WTC11 (cell line): ENCODE data around the gene MAP3K14. TPM values are rescaled to one million over a fixed set of nuclear protein-coding genes. Genes with fewer than 3 reads are reported as not detected.
A peak's percentile ranks its signal among the peaks of the same experiment; 100 is the strongest.

Experiments used
- ATAC-seq: fragments of 200-7000 bp; cut with Tn5 transposase; 2 replicates; pipeline ENCODE4 v1.10.0; 2021; ENCODE audit warnings: mild to moderate bottlenecking, moderate library complexity
- CTCF ChIA-PET: fragments of 300-600 bp; sonication (Branson Sonifier 250); formaldehyde crosslinking; loops from one replicate; lab custom pipeline; 2021; ENCODE audit warnings: antibody characterized with exemption; lab: Charles Lee
- POLR2A ChIA-PET: fragments of 350-600 bp; sonication (Branson Sonifier 250); formaldehyde crosslinking; loops from one replicate; lab custom pipeline; 2021; ENCODE audit warnings: antibody characterized with exemption; lab: Charles Lee
- DNase-seq: peaks from one replicate; pipeline ENCODE4 v3.0.0; 2021; ENCODE audit warnings: low spot score
- H3K27ac Mint-ChIP-seq: 2 replicates; pipeline ENCODE4 v1.8.0; 2021; ENCODE audit warnings: mixed read lengths
- H3K27me3 Mint-ChIP-seq: 2 replicates; pipeline ENCODE4 v1.8.0; 2021; ENCODE audit warnings: low read depth, mild to moderate bottlenecking, moderate library complexity, mixed read lengths
- H3K36me3 Mint-ChIP-seq: 2 replicates; pipeline ENCODE4 v1.8.0; 2021; ENCODE audit warnings: mixed read lengths
- H3K4me1 Mint-ChIP-seq: 2 replicates; pipeline ENCODE4 v1.8.0; 2022; ENCODE audit warnings: mixed read lengths
- H3K4me3 Mint-ChIP-seq: 2 replicates; pipeline ENCODE4 v1.8.0; 2021; ENCODE audit warnings: mild to moderate bottlenecking, moderate library complexity, mixed read lengths
- H3K9me3 Mint-ChIP-seq: 2 replicates; pipeline ENCODE4 v1.8.0; 2021; ENCODE audit warnings: mixed read lengths
- CBFB ChIP-seq: sonication (generic); formaldehyde crosslinking; IDR thresholded peaks from 2 replicates; pipeline ENCODE4 v1.8.1; 2022; ENCODE audit warnings: mild to moderate bottlenecking, low read depth, missing genetic modification reagents
- CREM ChIP-seq: sonication (generic); formaldehyde crosslinking; IDR thresholded peaks from 2 replicates; pipeline ENCODE4 v1.8.1; 2022; ENCODE audit warnings: mild to moderate bottlenecking, missing genetic modification reagents, moderate library complexity
- EMX1 ChIP-seq: fragments of 250-450 bp; sonication (Bioruptor Pico); IDR thresholded peaks from 2 replicates; pipeline ENCODE4 v1.8.0; 2021; ENCODE audit warnings: mild to moderate bottlenecking
- GTF2I ChIP-seq: fragments of 250-450 bp; sonication (Bioruptor Pico); conservative IDR thresholded peaks from 2 replicates; pipeline ENCODE4 v1.4.0; 2021; ENCODE audit warnings: mild to moderate bottlenecking
- NFE2L1 ChIP-seq: sonication (generic); formaldehyde crosslinking; IDR thresholded peaks from 2 replicates; pipeline ENCODE4 v1.8.1; 2023; ENCODE audit warnings: missing genetic modification reagents
- PRRX2 ChIP-seq: fragments of 250-450 bp; sonication (Bioruptor Pico); IDR thresholded peaks from 2 replicates; pipeline ENCODE4 v1.8.0; 2021; ENCODE audit warnings: mild to moderate bottlenecking
- RELA ChIP-seq: sonication (generic); formaldehyde crosslinking; IDR thresholded peaks from 2 replicates; pipeline ENCODE4 v1.8.1; 2022; ENCODE audit warnings: missing genetic modification reagents, mild to moderate bottlenecking, borderline replicate concordance
- SMAD3 ChIP-seq: sonication (generic); formaldehyde crosslinking; IDR thresholded peaks from 2 replicates; pipeline ENCODE4 v1.8.0; 2022; ENCODE audit warnings: missing genetic modification reagents, mild to moderate bottlenecking, borderline replicate concordance
- SP1 ChIP-seq: sonication (generic); formaldehyde crosslinking; conservative IDR thresholded peaks from 2 replicates; pipeline ENCODE4 v1.8.1; 2022; ENCODE audit warnings: missing genetic modification reagents
- ZBTB21 ChIP-seq: sonication (generic); formaldehyde crosslinking; IDR thresholded peaks from 2 replicates; pipeline ENCODE4 v1.8.1; 2023; ENCODE audit warnings: mild to moderate bottlenecking, missing genetic modification reagents, borderline replicate concordance
- ZNF219 ChIP-seq: sonication (generic); formaldehyde crosslinking; IDR thresholded peaks from 2 replicates; pipeline ENCODE4 v1.8.0; 2023; ENCODE audit warnings: missing genetic modification reagents, mild to moderate bottlenecking, borderline replicate concordance
- total RNA-seq: library from RNA; stranded (reverse); gene quantifications from 3 replicates; pipeline ENCODE4 v1.2.3, GENCODE V29; 2021
- TF ChIP-seq, protein P1 (sequence below): sonication (generic); formaldehyde crosslinking; IDR thresholded peaks from 2 replicates; pipeline ENCODE4 v1.8.0; 2023; ENCODE audit warnings: mild to moderate bottlenecking, missing genetic modification reagents
- TF ChIP-seq, protein P2 (sequence below): sonication (generic); formaldehyde crosslinking; IDR thresholded peaks from 2 replicates; pipeline ENCODE4 v1.8.1; 2023; ENCODE audit warnings: mild to moderate bottlenecking, missing genetic modification reagents
- TF ChIP-seq, protein P3 (sequence below): sonication (generic); formaldehyde crosslinking; IDR thresholded peaks from 2 replicates; pipeline ENCODE4 v1.8.1; 2023; ENCODE audit warnings: mild to moderate bottlenecking, missing genetic modification reagents, moderate library complexity
- TF ChIP-seq, protein P4 (sequence below): sonication (generic); formaldehyde crosslinking; IDR thresholded peaks from 2 replicates; pipeline ENCODE4 v1.8.1; 2023; ENCODE audit warnings: mild to moderate bottlenecking, missing genetic modification reagents, moderate library complexity
- TF ChIP-seq, protein P5 (sequence below): fragments of 250-450 bp; sonication (Bioruptor Pico); conservative IDR thresholded peaks from 2 replicates; pipeline ENCODE4 v1.9.0; 2021; ENCODE audit warnings: mild to moderate bottlenecking
- TF ChIP-seq, protein P6 (sequence below): sonication (generic); formaldehyde crosslinking; IDR thresholded peaks from 2 replicates; pipeline ENCODE4 v1.8.1; 2023; ENCODE audit warnings: mild to moderate bottlenecking, missing genetic modification reagents, borderline replicate concordance
- TF ChIP-seq, protein P7 (sequence below): sonication (generic); formaldehyde crosslinking; IDR thresholded peaks from 2 replicates; pipeline ENCODE4 v1.8.0; 2023; ENCODE audit warnings: missing genetic modification reagents

MAP3K14 gene
- total RNA-seq, 1 experiment from 2014 or later = 4.0 TPM

DNA sequence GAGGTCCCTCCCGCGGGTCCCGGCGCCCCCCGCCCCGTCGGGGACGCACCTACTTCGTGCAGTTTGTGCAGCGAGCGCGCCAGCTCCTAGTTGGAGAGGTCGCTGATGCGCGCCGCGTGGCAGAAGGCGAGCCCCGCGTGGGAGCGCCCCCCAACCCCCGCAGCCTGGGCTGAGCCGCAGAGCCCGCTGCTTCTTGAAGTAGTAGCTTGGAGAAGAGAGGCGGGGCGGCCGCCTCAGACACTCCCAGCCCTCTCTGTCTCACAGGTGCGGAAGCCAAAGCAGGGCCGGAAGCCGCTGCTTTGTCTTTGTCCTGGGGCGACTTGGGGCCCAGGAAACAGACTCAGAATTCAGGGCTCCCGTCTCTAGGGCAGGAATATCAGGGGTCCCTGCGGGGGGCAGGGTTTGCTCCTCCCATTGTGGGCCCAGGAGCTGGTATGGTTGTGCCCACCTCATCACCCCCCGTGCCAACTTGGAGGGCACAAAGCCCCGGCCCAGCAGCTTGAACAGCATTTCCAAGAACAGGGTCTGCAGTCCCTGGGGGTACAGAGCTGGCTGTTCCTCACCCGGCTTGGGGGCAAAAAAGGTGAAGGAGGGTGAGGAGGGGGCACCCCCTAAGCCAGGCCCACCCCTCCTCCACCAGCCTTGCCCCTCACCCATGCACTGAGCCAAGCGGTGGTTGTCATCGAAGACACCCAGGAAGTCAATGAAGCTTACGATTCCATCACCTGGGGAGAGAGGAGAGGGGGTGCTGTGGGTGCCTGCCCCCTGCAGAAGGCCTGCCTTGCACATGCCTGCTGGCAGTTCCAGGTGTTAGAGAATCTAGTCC is 68.5 kb downstream of the MAP3K14 start (continued):
- TF ChIP-seq, protein P1, sequence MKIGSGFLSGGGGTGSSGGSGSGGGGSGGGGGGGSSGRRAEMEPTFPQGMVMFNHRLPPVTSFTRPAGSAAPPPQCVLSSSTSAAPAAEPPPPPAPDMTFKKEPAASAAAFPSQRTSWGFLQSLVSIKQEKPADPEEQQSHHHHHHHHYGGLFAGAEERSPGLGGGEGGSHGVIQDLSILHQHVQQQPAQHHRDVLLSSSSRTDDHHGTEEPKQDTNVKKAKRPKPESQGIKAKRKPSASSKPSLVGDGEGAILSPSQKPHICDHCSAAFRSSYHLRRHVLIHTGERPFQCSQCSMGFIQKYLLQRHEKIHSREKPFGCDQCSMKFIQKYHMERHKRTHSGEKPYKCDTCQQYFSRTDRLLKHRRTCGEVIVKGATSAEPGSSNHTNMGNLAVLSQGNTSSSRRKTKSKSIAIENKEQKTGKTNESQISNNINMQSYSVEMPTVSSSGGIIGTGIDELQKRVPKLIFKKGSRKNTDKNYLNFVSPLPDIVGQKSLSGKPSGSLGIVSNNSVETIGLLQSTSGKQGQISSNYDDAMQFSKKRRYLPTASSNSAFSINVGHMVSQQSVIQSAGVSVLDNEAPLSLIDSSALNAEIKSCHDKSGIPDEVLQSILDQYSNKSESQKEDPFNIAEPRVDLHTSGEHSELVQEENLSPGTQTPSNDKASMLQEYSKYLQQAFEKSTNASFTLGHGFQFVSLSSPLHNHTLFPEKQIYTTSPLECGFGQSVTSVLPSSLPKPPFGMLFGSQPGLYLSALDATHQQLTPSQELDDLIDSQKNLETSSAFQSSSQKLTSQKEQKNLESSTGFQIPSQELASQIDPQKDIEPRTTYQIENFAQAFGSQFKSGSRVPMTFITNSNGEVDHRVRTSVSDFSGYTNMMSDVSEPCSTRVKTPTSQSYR (CRISPR knock-in tag) = peak; percentile 79; the same call in 1 of the 2 replicates
- TF ChIP-seq GTF2I (CRISPR knock-in tag) = no peak
- TF ChIP-seq, protein P2, sequence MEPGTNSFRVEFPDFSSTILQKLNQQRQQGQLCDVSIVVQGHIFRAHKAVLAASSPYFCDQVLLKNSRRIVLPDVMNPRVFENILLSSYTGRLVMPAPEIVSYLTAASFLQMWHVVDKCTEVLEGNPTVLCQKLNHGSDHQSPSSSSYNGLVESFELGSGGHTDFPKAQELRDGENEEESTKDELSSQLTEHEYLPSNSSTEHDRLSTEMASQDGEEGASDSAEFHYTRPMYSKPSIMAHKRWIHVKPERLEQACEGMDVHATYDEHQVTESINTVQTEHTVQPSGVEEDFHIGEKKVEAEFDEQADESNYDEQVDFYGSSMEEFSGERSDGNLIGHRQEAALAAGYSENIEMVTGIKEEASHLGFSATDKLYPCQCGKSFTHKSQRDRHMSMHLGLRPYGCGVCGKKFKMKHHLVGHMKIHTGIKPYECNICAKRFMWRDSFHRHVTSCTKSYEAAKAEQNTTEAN (CRISPR knock-in tag) = no peak
- TF ChIP-seq, protein P3, sequence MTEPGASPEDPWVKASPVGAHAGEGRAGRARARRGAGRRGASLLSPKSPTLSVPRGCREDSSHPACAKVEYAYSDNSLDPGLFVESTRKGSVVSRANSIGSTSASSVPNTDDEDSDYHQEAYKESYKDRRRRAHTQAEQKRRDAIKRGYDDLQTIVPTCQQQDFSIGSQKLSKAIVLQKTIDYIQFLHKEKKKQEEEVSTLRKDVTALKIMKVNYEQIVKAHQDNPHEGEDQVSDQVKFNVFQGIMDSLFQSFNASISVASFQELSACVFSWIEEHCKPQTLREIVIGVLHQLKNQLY (CRISPR knock-in tag) = 0 out of 2 replicates have a peak, but pooled peaks have one; percentile 78

DNA sequence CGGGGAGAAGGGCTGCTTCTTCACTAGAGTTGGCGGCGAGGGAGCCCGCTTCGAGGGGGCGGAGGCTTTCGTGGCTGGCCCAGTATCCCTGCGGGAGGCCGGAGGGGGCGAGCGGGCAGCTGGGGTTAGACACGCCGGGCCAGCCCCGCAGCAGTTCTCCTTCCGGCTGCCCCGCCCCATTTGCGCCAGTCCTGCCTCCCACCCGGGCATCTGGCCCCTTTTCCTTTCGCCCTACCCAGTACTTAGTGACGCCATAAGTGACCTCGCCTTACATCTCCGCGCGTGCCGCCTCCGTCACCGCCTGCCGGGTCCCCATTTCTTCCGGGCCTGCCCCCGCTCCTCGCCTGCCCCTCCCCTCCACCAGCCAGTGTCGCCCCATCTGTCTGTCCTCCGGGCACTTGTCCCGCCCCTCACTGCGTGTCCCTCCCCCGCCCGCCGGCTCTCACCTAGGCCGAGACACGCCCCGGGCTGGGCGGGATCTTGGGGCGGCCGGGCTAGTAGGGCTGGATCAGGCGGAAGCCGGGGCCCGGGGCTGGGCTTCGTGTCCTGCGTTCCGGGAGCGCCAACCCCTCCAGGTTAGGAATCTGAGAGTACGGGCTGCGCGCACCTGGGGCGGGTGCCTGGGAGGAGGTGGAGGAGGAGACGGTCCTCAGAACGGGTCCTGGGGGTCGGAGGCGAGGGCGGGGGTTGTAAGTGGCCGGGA is 69.2 kb downstream of the MAP3K14 start:
- ChIA-PET POLR2A (interaction anchor here (0.8 to 2.4 kb wide), 4 partner anchors 16 to 98 kb away, joined by 3 to 18 read pairs (median 5); partner anchors contain the start of gene HEXIM1), CTCF (interaction anchor here (0.7 to 9.1 kb wide), 31 partner anchors 8 to 184 kb away, joined by 3 to 179 read pairs (median 6); partner anchors contain the start of genes ACBD4, HEXIM1, HEXIM2 and MAP3K14)
- peak overlapping the region; percentile 80 for H3K27ac Mint-ChIP-seq
- no peaks in the 10 kb centered on the region for H3K9me3 Mint-ChIP-seq
- peaks cover 21% of the 10 kb centered on the region for H3K4me1 Mint-ChIP-seq
- H3K36me3 Mint-ChIP-seq = peaks cover 7% of the 10 kb centered on the region
- peaks cover 2% of the 10 kb centered on the region for H3K27me3 Mint-ChIP-seq
- DNase-seq (peak; percentile 99), ATAC-seq (peak; percentile 87)
- H3K4me3 Mint-ChIP-seq = peak overlapping the region; percentile 83
- TF ChIP-seq ZNF219 (CRISPR knock-in tag) = no peak
- TF ChIP-seq PRRX2 (CRISPR knock-in tag) = no peak
- no peak for TF ChIP-seq RELA (CRISPR knock-in tag)
- peak; percentile 91 for TF ChIP-seq SP1 (CRISPR knock-in tag)
- TF ChIP-seq NFE2L1 (CRISPR knock-in tag) = peak; percentile 67; the same call in 1 of the 2 replicates
- TF ChIP-seq ZBTB21 = peak; percentile 99
- TF ChIP-seq, protein P4, sequence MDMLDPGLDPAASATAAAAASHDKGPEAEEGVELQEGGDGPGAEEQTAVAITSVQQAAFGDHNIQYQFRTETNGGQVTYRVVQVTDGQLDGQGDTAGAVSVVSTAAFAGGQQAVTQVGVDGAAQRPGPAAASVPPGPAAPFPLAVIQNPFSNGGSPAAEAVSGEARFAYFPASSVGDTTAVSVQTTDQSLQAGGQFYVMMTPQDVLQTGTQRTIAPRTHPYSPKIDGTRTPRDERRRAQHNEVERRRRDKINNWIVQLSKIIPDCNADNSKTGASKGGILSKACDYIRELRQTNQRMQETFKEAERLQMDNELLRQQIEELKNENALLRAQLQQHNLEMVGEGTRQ = 0 out of 2 replicates have a peak, but pooled peaks have one; percentile 38
- TF ChIP-seq CREM = peak; percentile 85; the same call in 1 of the 2 replicates
- TF ChIP-seq, protein P5, sequence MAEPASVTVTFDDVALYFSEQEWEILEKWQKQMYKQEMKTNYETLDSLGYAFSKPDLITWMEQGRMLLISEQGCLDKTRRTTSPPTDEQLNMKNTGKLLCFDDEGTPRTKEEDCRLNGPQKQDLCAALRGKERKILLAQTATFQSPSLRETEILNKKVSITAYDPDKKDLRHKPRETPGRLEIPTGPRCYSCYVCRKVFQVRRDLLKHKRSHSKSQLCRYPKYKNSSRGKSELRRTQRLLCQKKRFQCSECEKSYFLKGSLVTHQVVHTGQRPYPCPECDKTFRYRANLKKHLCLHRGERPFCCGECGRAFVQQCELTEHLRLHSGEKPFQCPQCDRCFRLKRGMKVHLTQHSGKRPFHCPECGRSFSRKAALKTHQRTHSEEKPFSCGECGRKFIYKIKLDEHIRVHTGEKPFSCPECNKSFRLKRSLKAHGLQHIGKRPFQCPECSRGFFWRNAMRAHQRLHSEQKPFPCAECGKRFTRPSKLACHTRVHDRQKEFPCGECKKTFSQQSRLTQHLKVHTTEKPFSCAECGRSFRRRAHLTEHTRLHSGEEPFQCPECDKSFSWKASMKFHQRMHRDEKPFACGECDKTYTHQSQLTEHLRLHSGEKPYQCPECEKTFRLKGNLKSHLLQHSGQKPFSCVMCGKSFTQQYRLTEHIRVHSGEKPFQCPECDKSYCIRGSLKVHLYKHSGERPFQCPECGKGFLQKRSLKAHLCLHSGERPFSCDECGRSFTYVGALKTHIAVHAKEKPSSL (CRISPR knock-in tag) = no peak
- 0 out of 2 replicates have a peak, but pooled peaks have one; percentile 17 for TF ChIP-seq CBFB (CRISPR knock-in tag)
- TF ChIP-seq SMAD3 (CRISPR knock-in tag) = 0 out of 2 replicates have a peak, but pooled peaks have one; percentile 46
- TF ChIP-seq, protein P6, sequence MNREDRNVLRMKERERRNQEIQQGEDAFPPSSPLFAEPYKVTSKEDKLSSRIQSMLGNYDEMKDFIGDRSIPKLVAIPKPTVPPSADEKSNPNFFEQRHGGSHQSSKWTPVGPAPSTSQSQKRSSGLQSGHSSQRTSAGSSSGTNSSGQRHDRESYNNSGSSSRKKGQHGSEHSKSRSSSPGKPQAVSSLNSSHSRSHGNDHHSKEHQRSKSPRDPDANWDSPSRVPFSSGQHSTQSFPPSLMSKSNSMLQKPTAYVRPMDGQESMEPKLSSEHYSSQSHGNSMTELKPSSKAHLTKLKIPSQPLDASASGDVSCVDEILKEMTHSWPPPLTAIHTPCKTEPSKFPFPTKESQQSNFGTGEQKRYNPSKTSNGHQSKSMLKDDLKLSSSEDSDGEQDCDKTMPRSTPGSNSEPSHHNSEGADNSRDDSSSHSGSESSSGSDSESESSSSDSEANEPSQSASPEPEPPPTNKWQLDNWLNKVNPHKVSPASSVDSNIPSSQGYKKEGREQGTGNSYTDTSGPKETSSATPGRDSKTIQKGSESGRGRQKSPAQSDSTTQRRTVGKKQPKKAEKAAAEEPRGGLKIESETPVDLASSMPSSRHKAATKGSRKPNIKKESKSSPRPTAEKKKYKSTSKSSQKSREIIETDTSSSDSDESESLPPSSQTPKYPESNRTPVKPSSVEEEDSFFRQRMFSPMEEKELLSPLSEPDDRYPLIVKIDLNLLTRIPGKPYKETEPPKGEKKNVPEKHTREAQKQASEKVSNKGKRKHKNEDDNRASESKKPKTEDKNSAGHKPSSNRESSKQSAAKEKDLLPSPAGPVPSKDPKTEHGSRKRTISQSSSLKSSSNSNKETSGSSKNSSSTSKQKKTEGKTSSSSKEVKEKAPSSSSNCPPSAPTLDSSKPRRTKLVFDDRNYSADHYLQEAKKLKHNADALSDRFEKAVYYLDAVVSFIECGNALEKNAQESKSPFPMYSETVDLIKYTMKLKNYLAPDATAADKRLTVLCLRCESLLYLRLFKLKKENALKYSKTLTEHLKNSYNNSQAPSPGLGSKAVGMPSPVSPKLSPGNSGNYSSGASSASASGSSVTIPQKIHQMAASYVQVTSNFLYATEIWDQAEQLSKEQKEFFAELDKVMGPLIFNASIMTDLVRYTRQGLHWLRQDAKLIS = peak; percentile 73; the same call in 1 of the 2 replicates
- TF ChIP-seq, protein P2 (CRISPR knock-in tag) = peak; percentile 77; the same call in 1 of the 2 replicates
- TF ChIP-seq, protein P7, sequence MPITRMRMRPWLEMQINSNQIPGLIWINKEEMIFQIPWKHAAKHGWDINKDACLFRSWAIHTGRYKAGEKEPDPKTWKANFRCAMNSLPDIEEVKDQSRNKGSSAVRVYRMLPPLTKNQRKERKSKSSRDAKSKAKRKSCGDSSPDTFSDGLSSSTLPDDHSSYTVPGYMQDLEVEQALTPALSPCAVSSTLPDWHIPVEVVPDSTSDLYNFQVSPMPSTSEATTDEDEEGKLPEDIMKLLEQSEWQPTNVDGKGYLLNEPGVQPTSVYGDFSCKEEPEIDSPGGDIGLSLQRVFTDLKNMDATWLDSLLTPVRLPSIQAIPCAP (CRISPR knock-in tag) = peak; percentile 8; the same call in 1 of the 2 replicates
- no peak for TF ChIP-seq EMX1 (CRISPR knock-in tag)
